DND-41 (cell line): Measurements from ENCODE around the gene KIAA1958.

Source experiments
- ATAC-seq: fragments of 200-7000 bp; cut with Tn5 transposase; 3 replicates; pipeline ENCODE4 v1.9.1; 2021; ENCODE audit warnings: low read depth; ENCODE audit not compliant: insufficient read depth
- DNase-seq: peaks from one replicate; pipeline ENCODE4 v3.0.0-alpha.2; 2020
- H2AFZ ChIP-seq: 2 replicates; pipeline ENCODE4 v1.6.0; 2012; ENCODE audit warnings: low read depth, low read length
- H3K27ac ChIP-seq: 2 replicates; pipeline ENCODE4 v1.5.1; 2012; ENCODE audit warnings: low read length, inconsistent platforms
- H3K27me3 ChIP-seq: fragments of 200-600 bp; sonication (generic); 2 replicates; pipeline ENCODE4 v1.6.0; 2012; ENCODE audit warnings: low read length, mild to moderate bottlenecking, inconsistent platforms; ENCODE audit not compliant: insufficient read depth, poor library complexity
- H3K36me3 ChIP-seq: 2 replicates; pipeline ENCODE4 v1.5.1; 2012; ENCODE audit warnings: low read length, inconsistent platforms; ENCODE audit not compliant: insufficient read depth
- H3K4me1 ChIP-seq: 2 replicates; pipeline ENCODE4 v1.5.1; 2012; ENCODE audit warnings: mild to moderate bottlenecking, low read length; ENCODE audit not compliant: insufficient read depth
- H3K4me2 ChIP-seq: 2 replicates; pipeline ENCODE4 v1.6.0; 2012; ENCODE audit warnings: mild to moderate bottlenecking, moderate library complexity, low read length, inconsistent platforms; ENCODE audit not compliant: insufficient read depth
- H3K4me3 ChIP-seq, 2 experiments: fragments of 200-600 bp in 1 of 2; shearing (Covaris generic) in 1 of 2; 2 replicates each; pipeline ENCODE4 v1.5.1; 2012 to 2016; ENCODE audit warnings: inconsistent platforms in 2 of 2, low read length in 2 of 2, mild to moderate bottlenecking in 2 of 2, low read depth in 1 of 2, moderate library complexity in 1 of 2
- H3K79me2 ChIP-seq: 2 replicates; pipeline ENCODE4 v1.6.0; 2012; ENCODE audit warnings: low read length, inconsistent platforms; ENCODE audit not compliant: insufficient read depth
- H3K9ac ChIP-seq: 2 replicates; pipeline ENCODE4 v1.6.0; 2012; ENCODE audit warnings: low read depth, mild to moderate bottlenecking, inconsistent platforms, low read length, moderate library complexity
- H3K9me3 ChIP-seq: 2 replicates; pipeline ENCODE4 v1.5.1; 2012; ENCODE audit warnings: low read length, moderate library complexity, mild to moderate bottlenecking, inconsistent platforms; ENCODE audit not compliant: insufficient read depth, severe bottlenecking
- H4K20me1 ChIP-seq: 2 replicates; pipeline ENCODE4 v1.6.0; 2012; ENCODE audit warnings: low read length; ENCODE audit not compliant: insufficient read depth
- EZH2 ChIP-seq: IDR thresholded peaks from 3 replicates; pipeline ENCODE4 v1.6.1; 2012; ENCODE audit warnings: borderline replicate concordance, low read depth, mild to moderate bottlenecking, moderate library complexity, low read length, inconsistent platforms; ENCODE audit not compliant: severe bottlenecking
- TF ChIP-seq, protein P1 (sequence below): IDR thresholded peaks from 2 replicates; pipeline ENCODE4 v1.5.1; 2012; ENCODE audit warnings: borderline replicate concordance, low read length, moderate library complexity, mild to moderate bottlenecking; ENCODE audit not compliant: poor library complexity, severe bottlenecking; ENCODE audit errors: extremely low read depth

Gene KIAA1958

DNA sequence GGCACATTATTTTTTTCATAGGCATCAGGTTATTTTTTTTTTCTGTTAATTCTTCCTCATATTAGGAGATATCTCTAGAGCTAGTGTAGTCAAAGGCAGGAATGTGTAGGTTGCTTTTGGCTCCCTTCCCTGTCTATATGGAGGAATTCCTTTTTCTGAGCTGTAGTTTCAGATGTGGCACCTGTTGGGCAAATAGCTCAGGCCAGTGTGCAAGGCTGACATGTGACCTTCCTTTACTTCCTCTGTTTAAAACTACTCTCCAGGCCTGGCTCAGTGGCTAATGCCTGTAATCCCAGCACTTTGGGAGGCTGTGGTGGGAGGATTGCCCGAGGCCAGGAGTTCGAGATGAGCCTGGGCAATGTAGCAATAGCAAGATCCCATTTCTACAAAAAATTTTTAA, 40.5 kb upstream of the KIAA1958 start:
- Histone ChIP-seq H4K20me1 (no peaks in the 10 kb centered on the region), H3K9me3 (no peaks in the 10 kb centered on the region), H3K9ac (no peak overlapping the region), H3K27me3 (no peaks in the 10 kb centered on the region), H3K27ac (no peak overlapping the region), H2AFZ (no peak overlapping the region), H3K4me3 (no peak overlapping the region), H3K79me2 (no peaks in the 10 kb centered on the region), H3K36me3 (no peaks in the 10 kb centered on the region; the same call in 1 of the 2 replicates), H3K4me1 (no peaks in the 10 kb centered on the region), H3K4me2 (no peak overlapping the region)
- DNase-seq (no peak), ATAC-seq (no peak)
- TF ChIP-seq, protein P1, sequence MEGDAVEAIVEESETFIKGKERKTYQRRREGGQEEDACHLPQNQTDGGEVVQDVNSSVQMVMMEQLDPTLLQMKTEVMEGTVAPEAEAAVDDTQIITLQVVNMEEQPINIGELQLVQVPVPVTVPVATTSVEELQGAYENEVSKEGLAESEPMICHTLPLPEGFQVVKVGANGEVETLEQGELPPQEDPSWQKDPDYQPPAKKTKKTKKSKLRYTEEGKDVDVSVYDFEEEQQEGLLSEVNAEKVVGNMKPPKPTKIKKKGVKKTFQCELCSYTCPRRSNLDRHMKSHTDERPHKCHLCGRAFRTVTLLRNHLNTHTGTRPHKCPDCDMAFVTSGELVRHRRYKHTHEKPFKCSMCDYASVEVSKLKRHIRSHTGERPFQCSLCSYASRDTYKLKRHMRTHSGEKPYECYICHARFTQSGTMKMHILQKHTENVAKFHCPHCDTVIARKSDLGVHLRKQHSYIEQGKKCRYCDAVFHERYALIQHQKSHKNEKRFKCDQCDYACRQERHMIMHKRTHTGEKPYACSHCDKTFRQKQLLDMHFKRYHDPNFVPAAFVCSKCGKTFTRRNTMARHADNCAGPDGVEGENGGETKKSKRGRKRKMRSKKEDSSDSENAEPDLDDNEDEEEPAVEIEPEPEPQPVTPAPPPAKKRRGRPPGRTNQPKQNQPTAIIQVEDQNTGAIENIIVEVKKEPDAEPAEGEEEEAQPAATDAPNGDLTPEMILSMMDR: no peak
- no peak for TF ChIP-seq EZH2

DNA sequence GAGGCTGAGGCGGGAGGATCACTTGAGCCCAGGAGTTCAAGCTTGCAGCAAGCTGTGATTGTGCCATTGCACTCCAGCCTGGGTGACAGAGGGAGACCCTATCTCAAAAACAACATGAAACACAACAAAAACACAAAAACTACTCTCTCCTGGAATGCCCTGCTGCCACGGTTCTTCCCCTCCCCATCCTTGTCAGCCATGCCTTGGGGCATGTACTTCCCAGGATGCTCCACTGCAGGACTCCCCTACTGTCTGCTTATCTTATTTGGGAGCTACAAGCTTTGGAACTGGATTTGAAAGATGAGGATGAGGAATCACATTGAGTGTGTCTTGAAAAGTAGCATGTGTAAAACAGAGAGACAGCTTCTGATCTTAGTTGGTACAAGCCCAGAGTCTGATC, 40.1 kb upstream of the KIAA1958 start:
- H3K4me1 ChIP-seq: no peaks in the 10 kb centered on the region
- no peak overlapping the region for H3K9ac ChIP-seq
- H3K79me2 ChIP-seq: no peaks in the 10 kb centered on the region
- H2AFZ ChIP-seq: no peak overlapping the region
- H3K27me3 ChIP-seq: no peaks in the 10 kb centered on the region
- no peak overlapping the region for H3K27ac ChIP-seq
- no peak for DNase-seq
- H3K4me2 ChIP-seq: no peak overlapping the region
- H4K20me1 ChIP-seq: no peaks in the 10 kb centered on the region
- no peaks in the 10 kb centered on the region for H3K9me3 ChIP-seq
- no peaks in the 10 kb centered on the region; the same call in 1 of the 2 replicates for H3K36me3 ChIP-seq
- TF ChIP-seq EZH2: no peak
- TF ChIP-seq, protein P1: no peak
- no peak overlapping the region for H3K4me3 ChIP-seq
- no peak for ATAC-seq

DNA sequence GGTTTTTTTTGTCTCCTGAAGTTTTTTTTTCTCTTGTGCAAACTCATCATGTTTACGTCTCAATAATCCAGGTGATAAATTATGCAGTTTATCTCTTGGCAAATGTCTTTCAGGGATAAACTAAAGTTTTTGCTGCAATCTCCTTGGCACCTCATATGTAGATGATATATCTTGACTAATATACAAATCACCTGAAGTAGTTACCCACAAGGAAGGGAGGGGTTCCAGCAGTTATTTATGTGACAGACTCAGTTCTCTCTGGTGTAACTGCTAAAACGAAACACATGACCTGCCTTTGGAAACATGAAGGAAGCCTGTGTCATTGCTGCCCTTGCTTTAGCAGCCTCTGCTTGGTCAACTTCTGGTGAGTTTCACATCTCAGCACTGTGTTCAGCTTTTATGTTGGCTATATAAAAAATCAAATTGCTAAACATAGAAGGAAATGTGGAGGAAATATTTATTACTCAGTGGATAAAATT, 39.3 kb upstream of the KIAA1958 start:
- Histone ChIP-seq H3K36me3 (no peaks in the 10 kb centered on the region; the same call in 1 of the 2 replicates), H3K27ac (no peak overlapping the region), H3K4me1 (no peaks in the 10 kb centered on the region), H3K4me3 (no peak overlapping the region), H3K4me2 (no peak overlapping the region), H4K20me1 (no peaks in the 10 kb centered on the region), H3K9me3 (no peaks in the 10 kb centered on the region), H3K9ac (no peak overlapping the region), H3K27me3 (no peaks in the 10 kb centered on the region), H2AFZ (no peak overlapping the region), H3K79me2 (no peaks in the 10 kb centered on the region)
- TF ChIP-seq EZH2: no peak
- TF ChIP-seq, protein P1: no peak
- ATAC-seq: no peak
- no peak for DNase-seq

DNA sequence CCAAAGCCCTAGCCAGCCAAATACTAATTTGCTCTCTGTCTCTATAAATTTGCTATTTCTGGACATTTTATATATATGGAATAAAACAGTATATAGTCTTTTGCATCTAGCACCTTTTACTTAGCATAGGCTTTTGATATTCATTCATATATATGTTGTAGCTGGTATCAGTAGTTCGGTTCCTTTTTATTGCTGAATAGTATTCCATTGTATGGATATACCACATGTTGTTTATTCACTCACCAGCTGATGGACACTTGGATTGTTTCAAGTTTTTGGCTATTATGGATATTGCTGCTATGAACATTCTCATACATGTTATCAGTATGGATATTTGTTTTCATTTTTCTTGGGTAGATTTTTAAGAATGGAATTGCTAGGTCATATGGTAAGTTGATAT, 23.8 kb upstream of the KIAA1958 start:
- no peaks in the 10 kb centered on the region for H3K9me3 ChIP-seq

More for the DNA sequence above, 23.8 kb upstream of the KIAA1958 start:
- DNase-seq (no peak), ATAC-seq (no peak)
- Histone ChIP-seq H3K36me3 (peaks cover 27% of the 10 kb centered on the region; the same call in 1 of the 2 replicates), H3K27me3 (no peaks in the 10 kb centered on the region), H3K4me2 (no peak overlapping the region), H4K20me1 (no peaks in the 10 kb centered on the region), H3K9ac (no peak overlapping the region), H3K27ac (no peak overlapping the region), H3K79me2 (no peaks in the 10 kb centered on the region), H3K4me3 (no peak overlapping the region), H2AFZ (no peak overlapping the region), H3K4me1 (no peaks in the 10 kb centered on the region)
- TF ChIP-seq, protein P1: no peak
- TF ChIP-seq EZH2: no peak
